Astrocyte (in vitro differentiated cells and primary cell): ENCODE measurements around the gene AMER2.

Experiments used
- EZH2 ChIP-seq: IDR thresholded peaks from 2 replicates; pipeline ENCODE4 v1.6.1; 2012; ENCODE audit warnings: mild to moderate bottlenecking, low read length, inconsistent platforms; ENCODE audit not compliant: insufficient read depth
- TF ChIP-seq, protein P1 (sequence below): IDR thresholded peaks from 2 replicates; pipeline ENCODE4 v1.5.1; 2011; ENCODE audit warnings: low read depth, mild to moderate bottlenecking, inconsistent platforms, low read length, moderate library complexity; ENCODE audit not compliant: insufficient read depth

DNA sequence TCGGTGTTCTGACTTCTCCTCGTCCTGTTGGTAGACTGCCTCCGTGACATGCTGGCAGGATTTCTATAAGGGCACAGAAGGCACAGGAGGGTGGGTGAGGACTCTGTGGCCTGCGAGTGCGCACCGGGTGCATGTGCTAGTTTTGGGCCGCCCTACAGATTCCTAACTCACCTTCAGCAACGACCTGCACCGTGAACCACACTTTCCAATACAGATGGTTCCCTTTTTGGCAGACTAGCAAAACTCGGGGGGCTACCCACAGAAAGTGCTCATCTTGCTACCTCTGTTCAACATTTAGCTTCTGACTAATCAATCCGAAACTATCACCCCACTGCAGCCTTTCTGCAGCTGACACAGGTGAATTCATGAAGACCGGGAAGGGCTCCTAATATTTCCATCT is 14.1 kb upstream of the AMER2 start:
- TF ChIP-seq EZH2 = no peak
- TF ChIP-seq, protein P1, sequence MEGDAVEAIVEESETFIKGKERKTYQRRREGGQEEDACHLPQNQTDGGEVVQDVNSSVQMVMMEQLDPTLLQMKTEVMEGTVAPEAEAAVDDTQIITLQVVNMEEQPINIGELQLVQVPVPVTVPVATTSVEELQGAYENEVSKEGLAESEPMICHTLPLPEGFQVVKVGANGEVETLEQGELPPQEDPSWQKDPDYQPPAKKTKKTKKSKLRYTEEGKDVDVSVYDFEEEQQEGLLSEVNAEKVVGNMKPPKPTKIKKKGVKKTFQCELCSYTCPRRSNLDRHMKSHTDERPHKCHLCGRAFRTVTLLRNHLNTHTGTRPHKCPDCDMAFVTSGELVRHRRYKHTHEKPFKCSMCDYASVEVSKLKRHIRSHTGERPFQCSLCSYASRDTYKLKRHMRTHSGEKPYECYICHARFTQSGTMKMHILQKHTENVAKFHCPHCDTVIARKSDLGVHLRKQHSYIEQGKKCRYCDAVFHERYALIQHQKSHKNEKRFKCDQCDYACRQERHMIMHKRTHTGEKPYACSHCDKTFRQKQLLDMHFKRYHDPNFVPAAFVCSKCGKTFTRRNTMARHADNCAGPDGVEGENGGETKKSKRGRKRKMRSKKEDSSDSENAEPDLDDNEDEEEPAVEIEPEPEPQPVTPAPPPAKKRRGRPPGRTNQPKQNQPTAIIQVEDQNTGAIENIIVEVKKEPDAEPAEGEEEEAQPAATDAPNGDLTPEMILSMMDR = no peak
